Ovary (tissue), 9 donors: ENCODE results near the gene STPG1. TPM values are rescaled to one million over a fixed set of nuclear protein-coding genes. Genes with fewer than 3 reads are reported as not detected.

Experiments
- DNase-seq, 5 donors: peaks; one replicate each; pipeline ENCODE4 v3.0.0-alpha.2; 2019 to 2020
- H3K27ac ChIP-seq, 2 donors: fragments of 200-600 bp; one replicate each; pipeline versions ENCODE4 v1.5.1 to v1.8.0; 2019 to 2022
- H3K27me3 ChIP-seq: fragments of 200-600 bp; one replicate; pipeline ENCODE4 v1.8.0; 2022
- H3K36me3 ChIP-seq: fragments of 200-600 bp; sonication (generic); one replicate; pipeline ENCODE4 v1.5.1; 2019
- H3K4me1 ChIP-seq: one replicate; pipeline ENCODE4 v1.8.1; 2013; ENCODE audit warnings: mild to moderate bottlenecking, moderate library complexity; ENCODE audit not compliant: insufficient read depth
- H3K4me3 ChIP-seq: fragments of 200-600 bp; sonication (generic); one replicate; pipeline ENCODE4 v1.5.1; 2017
- H3K9me3 ChIP-seq, 2 donors: fragments of 200-600 bp in 1 of 2; sonication (generic) in 1 of 2; one replicate each; pipeline versions ENCODE4 v1.5.1 to v1.8.1; 2013 to 2019; ENCODE audit warnings: mild to moderate bottlenecking in 1 of 2, moderate library complexity in 1 of 2
- EP300 ChIP-seq: sonication (generic); formaldehyde crosslinking; IDR thresholded peaks from one replicate; pipeline ENCODE4 v1.6.1; 2017; ENCODE audit warnings: antibody characterized with exemption
- POLR2A ChIP-seq: fragments of 450-650 bp; IDR thresholded peaks from one replicate; pipeline ENCODE4 v1.6.1; 2017; ENCODE audit warnings: antibody characterized with exemption, mild to moderate bottlenecking, moderate library complexity
- WGBS, 3 donors: extraction: QIAGEN DNeasy Blood & Tissue Kit in 1 of 3; methylation state at CpG; one replicate each; pipeline versions ENCODE4 v1.1.5 to v1.1.7; 2013 to 2017; 5-methylcytosine and 5-hydroxymethylcytosine counted together
- intact Hi-C, 4 donors: fragments of 100-400 bp; cut with DNase I; formaldehyde crosslinking; loops; one replicate each; pipeline versions ENCODE4 v1.11.0 to v1.15.1; 2022 to 2023
- polyA plus RNA-seq, 2 donors: library from polyadenylated mRNA; stranded (reverse); fragments of 200-250 nt in 1 of 2; fragments of 350-450 nt in 1 of 2; fragmentation: Illumina TruSeq in 1 of 2; extraction: RNeasy Lipid Tissue Mini Kit (QIAGEN cat#74804) in 1 of 2; gene quantifications; one replicate each; pipeline ENCODE4 v1.2.3, GENCODE V29; 2013 to 2014
- total RNA-seq, 7 donors: library from RNA; depleted of rRNA in 2 of 7; stranded (reverse); fragments of >200 nt in 2 of 7; fragmentation: NEBNext Ultra II Directional in 3 of 7; extraction: Animal tissue kit (Norgen Biotek cat#: 25700) in 3 of 7; gene quantifications; one replicate each; pipeline versions ENCODE4 v1.1.0 to v1.2.4, GENCODE V29; 2016 to 2023
- TF ChIP-seq, protein P1 (sequence below), 3 donors: fragments of 450-650 bp in 2 of 3; fragments of 200-600 bp in 1 of 3; IDR thresholded peaks; one replicate each; pipeline versions ENCODE4 v1.5.1 to v1.8.0; 2016 to 2022; ENCODE audit warnings: antibody characterized with exemption in 3 of 3, mild to moderate bottlenecking in 1 of 3
- donor health status: DM: no; HTN: no; CAD: no; lungs with moderate emphysema.
- donor health status: DM: no; HTN: no; CAD: no.
- donor health status: Bipolar disorder and iron deficiency.
- donor health status: DM: yes; HTN: yes; CAD: no.
- donor health status: DM: no; HTN: no; CAD: no.
- donor health status: DM: yes; HTN: yes; CAD: no.

The STPG1 gene
- total and polyA plus RNA-seq, 9 donors, result 4.5 to 12.6 (median 7.3) TPM

DNA sequence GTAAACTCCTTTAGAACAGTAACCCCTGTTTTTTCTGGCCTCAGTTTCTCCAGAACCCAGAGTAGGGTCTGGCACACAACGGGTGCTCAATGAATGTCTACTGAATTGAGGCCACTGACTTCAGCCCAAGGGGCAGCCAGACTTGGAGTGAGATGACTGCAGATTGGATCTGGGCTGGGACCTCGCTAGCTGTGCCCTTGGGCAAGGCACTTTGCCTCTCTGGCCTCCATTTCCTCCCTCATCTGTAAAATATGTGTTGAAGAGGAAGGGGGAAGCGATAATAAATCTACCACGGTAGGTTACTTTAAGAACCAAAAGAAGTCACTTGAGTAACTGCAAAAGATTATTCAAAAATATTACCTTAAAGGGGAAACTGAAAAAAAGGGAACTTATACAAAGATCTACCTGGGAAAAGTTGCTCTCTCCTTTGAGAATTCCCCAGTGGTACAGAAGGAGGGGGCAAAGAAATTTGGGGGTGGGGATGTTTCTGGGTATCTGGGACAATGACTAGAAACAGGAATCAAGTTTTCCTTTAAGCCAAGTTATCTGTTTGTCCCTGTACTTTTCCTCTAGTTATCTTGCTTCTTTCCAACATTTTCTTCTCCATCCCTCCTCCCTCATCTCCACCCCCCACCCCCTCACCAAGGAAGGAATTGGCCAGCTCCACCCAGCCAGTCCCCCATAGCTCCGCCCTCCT is 94.8 kb downstream of the STPG1 start:
- TF ChIP-seq EP300 (no peak), POLR2A (no peak)
- TF ChIP-seq, protein P1, sequence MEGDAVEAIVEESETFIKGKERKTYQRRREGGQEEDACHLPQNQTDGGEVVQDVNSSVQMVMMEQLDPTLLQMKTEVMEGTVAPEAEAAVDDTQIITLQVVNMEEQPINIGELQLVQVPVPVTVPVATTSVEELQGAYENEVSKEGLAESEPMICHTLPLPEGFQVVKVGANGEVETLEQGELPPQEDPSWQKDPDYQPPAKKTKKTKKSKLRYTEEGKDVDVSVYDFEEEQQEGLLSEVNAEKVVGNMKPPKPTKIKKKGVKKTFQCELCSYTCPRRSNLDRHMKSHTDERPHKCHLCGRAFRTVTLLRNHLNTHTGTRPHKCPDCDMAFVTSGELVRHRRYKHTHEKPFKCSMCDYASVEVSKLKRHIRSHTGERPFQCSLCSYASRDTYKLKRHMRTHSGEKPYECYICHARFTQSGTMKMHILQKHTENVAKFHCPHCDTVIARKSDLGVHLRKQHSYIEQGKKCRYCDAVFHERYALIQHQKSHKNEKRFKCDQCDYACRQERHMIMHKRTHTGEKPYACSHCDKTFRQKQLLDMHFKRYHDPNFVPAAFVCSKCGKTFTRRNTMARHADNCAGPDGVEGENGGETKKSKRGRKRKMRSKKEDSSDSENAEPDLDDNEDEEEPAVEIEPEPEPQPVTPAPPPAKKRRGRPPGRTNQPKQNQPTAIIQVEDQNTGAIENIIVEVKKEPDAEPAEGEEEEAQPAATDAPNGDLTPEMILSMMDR (IDR thresholded peaks at IDR 0.05), result no peak
- DNase-seq, result no peak
- H3K27me3 ChIP-seq, result no peaks in the 10 kb centered on the region

DNA sequence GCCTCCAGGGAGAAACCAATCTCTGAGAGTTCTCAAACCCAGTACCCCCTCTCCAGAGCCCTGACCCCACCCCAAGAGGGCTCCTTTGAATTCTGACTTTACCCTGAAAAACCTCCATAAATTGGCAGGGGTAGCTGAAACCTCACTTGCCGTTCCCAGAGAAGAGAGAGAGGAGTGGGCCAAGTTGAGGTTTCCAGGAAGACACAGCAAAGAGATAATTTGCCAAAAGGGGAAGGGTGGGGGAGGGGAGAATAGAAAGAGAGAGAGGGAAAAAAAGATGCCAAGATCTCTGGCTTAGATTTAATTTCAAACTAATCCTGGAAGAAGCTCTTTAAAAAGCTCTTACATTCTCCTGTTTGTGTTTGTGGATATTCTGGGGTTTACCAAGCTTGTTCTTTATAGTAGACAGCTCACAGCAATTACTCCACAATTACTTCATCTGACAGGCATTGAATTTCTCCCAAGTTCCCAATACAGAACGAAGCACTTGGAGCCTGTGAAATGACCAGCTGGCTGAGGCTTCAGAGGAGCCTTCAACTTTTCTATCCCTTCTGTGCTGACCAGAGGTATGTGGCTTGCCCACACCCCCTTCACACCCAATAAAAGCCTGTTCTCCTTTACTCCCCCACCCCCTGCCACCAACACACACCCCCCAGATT is 95.5 kb downstream of the STPG1 start:
- Histone ChIP-seq H3K4me3 (no peak overlapping the region), H3K27ac (no peak overlapping the region)
- WGBS, 3 donors, result 4 to 6% (median 5%) methylated on average over 2 of the region's 2 CpGs

More for the DNA sequence above, 94.8 kb downstream of the STPG1 start:
- H3K27ac ChIP-seq, result no peak overlapping the region
- H3K9me3 ChIP-seq, result no peaks in the 10 kb centered on the region
- WGBS, 3 donors, result 36 to 55% (median 45%) methylated on average over 5 of the region's 5 CpGs
- intact Hi-C loops, result no loop called here
- no peak overlapping the region for H3K4me3 ChIP-seq
- no peaks in the 10 kb centered on the region for H3K36me3 ChIP-seq
- H3K4me1 ChIP-seq, result peaks cover 5% of the 10 kb centered on the region

DNA sequence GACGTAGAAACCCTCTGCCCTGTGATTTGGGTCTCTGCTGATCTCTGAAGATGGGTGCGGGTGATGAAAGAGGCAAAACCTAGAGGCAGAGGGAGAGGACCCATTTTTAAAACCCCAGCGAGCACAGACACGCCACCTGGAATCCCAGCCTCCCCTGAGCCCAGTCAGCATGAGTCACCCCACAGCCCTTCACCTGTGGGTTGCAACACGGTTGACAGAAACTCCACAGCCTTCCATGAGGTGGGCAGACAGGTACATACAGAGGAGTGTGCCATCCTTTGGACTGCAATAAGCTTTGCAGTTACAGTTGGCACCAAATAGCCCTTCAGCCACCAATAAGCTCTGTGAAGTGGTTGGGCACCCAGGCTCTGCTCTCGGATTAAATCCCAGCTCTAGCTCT is 96.5 kb downstream of the STPG1 start:
- Histone ChIP-seq H3K27me3 (no peaks in the 10 kb centered on the region), H3K27ac (no peak overlapping the region)
- TF ChIP-seq EP300, result no peak
- TF ChIP-seq, protein P1 (IDR thresholded peaks at IDR 0.05), result no peak
- TF ChIP-seq POLR2A, result no peak

More for the DNA sequence above, 95.5 kb downstream of the STPG1 start:
- H3K27me3 ChIP-seq, result no peaks in the 10 kb centered on the region
- intact Hi-C loops, result no loop called here
- TF ChIP-seq, protein P1 (IDR thresholded peaks at IDR 0.05), result no peak
- TF ChIP-seq POLR2A, result no peak
- no peak for TF ChIP-seq EP300
- no peaks in the 10 kb centered on the region for H3K36me3 ChIP-seq
- no peak for DNase-seq
- H3K9me3 ChIP-seq, result no peaks in the 10 kb centered on the region
- peaks cover 5% of the 10 kb centered on the region for H3K4me1 ChIP-seq

DNA sequence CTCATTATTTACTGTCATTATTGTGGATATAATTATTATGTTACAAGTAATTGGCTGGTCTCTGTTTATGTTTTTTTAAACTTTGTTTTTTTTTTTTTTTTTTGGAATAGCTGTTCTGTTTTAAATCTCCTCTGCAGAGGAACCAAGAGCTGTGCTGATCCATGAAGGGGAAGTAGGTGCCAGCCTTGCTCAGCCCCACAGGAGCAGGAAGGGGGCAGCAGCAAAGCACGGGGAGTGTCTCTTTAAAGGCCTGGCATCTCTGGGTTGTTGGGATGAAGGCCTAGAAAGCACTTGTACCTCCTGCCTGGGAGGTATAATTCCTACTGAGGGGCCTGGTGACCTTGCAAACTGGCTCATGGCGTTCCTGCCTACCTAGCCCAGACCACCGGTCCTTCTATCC is 96.9 kb downstream of the STPG1 start:
- intact Hi-C loops, result no loop called here
- WGBS, 3 donors, result 60 to 81% (median 74%) methylated on average over 3 of the region's 3 CpGs

More for the DNA sequence above, 96.5 kb downstream of the STPG1 start:
- H3K36me3 ChIP-seq, result no peaks in the 10 kb centered on the region
- 84 to 89% (median 88%) methylated on average over 6 of the region's 6 CpGs for WGBS, 3 donors
- no peak for DNase-seq
- intact Hi-C loops, result no loop called here
- no peak overlapping the region for H3K4me3 ChIP-seq
- no peaks in the 10 kb centered on the region for H3K9me3 ChIP-seq
- H3K4me1 ChIP-seq, result peaks cover 5% of the 10 kb centered on the region

More for the DNA sequence above, 96.9 kb downstream of the STPG1 start:
- no peak for DNase-seq
- Histone ChIP-seq H3K9me3 (no peaks in the 10 kb centered on the region), H3K27me3 (no peaks in the 10 kb centered on the region), H3K4me3 (no peak overlapping the region), H3K27ac (no peak overlapping the region), H3K4me1 (peaks cover 5% of the 10 kb centered on the region), H3K36me3 (no peaks in the 10 kb centered on the region)
- TF ChIP-seq POLR2A, result no peak
- TF ChIP-seq, protein P1 (IDR thresholded peaks at IDR 0.05), result no peak
- TF ChIP-seq EP300, result no peak
